IMR-90 (cell line): ENCODE data around the gene INPPL1. TPM values are rescaled to one million over a fixed set of nuclear protein-coding genes. Genes with fewer than 3 reads are reported as not detected.
A peak's percentile ranks its signal among the peaks of the same experiment; 100 is the strongest.

ENCODE experiments used
- ATAC-seq: fragments of 200-7000 bp; cut with Tn5 transposase; 2 replicates; pipeline ENCODE4 v1.9.1; 2020; ENCODE audit warnings: low read depth, mild to moderate bottlenecking, moderate library complexity
- BruUV-seq: library from RNA; stranded (reverse); fragments of 400-500 nt; replicated peaks from 2 replicates; lab custom pipeline; 2021; lab: Mats Ljungman, UMichigan
- CTCF ChIA-PET: fragments of 300-600 bp; formaldehyde crosslinking; extraction: SDS; loops from one replicate; lab custom pipeline; 2021; ENCODE audit warnings: antibody characterized with exemption; lab: Yijun Ruan, JAX
- POLR2A ChIA-PET: fragments of 300-600 bp; sonication (Branson Sonifier 250); formaldehyde crosslinking; loops from one replicate; lab custom pipeline; 2022; ENCODE audit warnings: antibody characterized with exemption; ENCODE audit not compliant: unreplicated experiment; lab: Charles Lee
- DNase-seq: peaks from one replicate; pipeline ENCODE4 v3.0.0; 2013
- H2AFZ ChIP-seq: replicated peaks from 2 replicates; pipeline ENCODE3; 2013; ENCODE audit warnings: low read length, mild to moderate bottlenecking; ENCODE audit not compliant: poor library complexity
- H2AK5ac ChIP-seq: 2 replicates; pipeline ENCODE4 v1.6.1; 2013; ENCODE audit warnings: low read depth, low read length, inconsistent platforms
- H2AK9ac ChIP-seq: replicated peaks from 2 replicates; pipeline ENCODE3; 2013; ENCODE audit warnings: mild to moderate bottlenecking, low read depth, low read length, moderate library complexity; ENCODE audit not compliant: poor library complexity
- H2BK120ac ChIP-seq: 2 replicates; pipeline ENCODE4 v1.6.1; 2013; ENCODE audit warnings: low read depth, low read length, inconsistent platforms
- H2BK15ac ChIP-seq: 3 replicates; pipeline ENCODE4 v1.6.1; 2013; ENCODE audit warnings: low read depth, low read length, inconsistent platforms
- H2BK20ac ChIP-seq: 2 replicates; pipeline ENCODE4 v1.6.1; 2013; ENCODE audit warnings: low read depth, mild to moderate bottlenecking, inconsistent platforms, low read length, moderate library complexity
- H2BK5ac ChIP-seq: 2 replicates; pipeline ENCODE4 v1.6.1; 2013; ENCODE audit warnings: mild to moderate bottlenecking, low read depth, low read length, inconsistent platforms; ENCODE audit not compliant: poor library complexity, severe bottlenecking
- H3K14ac ChIP-seq: replicated peaks from 2 replicates; pipeline ENCODE4 v1.6.1; 2013; ENCODE audit warnings: low read depth, low read length, inconsistent platforms
- H3K18ac ChIP-seq: 2 replicates; pipeline ENCODE4 v1.6.1; 2013; ENCODE audit warnings: low read depth, low read length, control low read depth
- H3K23ac ChIP-seq: 2 replicates; pipeline ENCODE4 v1.6.1; 2013; ENCODE audit warnings: low read depth, low read length, inconsistent platforms
- H3K27ac ChIP-seq: 2 replicates; pipeline ENCODE4 v1.5.1; 2013; ENCODE audit warnings: mild to moderate bottlenecking, control low read depth, low read length; ENCODE audit not compliant: insufficient read depth
- H3K27me3 ChIP-seq: 2 replicates; pipeline ENCODE4 v1.6.1; 2013; ENCODE audit warnings: low read length; ENCODE audit not compliant: control insufficient read depth, insufficient read depth
- H3K36me3 ChIP-seq: 2 replicates; pipeline ENCODE4 v1.6.1; 2013; ENCODE audit warnings: low read length, mixed read lengths; ENCODE audit not compliant: control insufficient read depth, insufficient read depth
- H3K4ac ChIP-seq: 2 replicates; pipeline ENCODE4 v1.6.1; 2013; ENCODE audit warnings: low read depth, low read length, inconsistent platforms
- H3K4me1 ChIP-seq: 2 replicates; pipeline ENCODE4 v1.6.1; 2013; ENCODE audit warnings: low read length, mixed read lengths; ENCODE audit not compliant: control insufficient read depth, insufficient read depth
- H3K4me2 ChIP-seq: 2 replicates; pipeline ENCODE4 v1.6.1; 2013; ENCODE audit warnings: low read depth, mild to moderate bottlenecking, control low read depth, low read length, moderate library complexity
- H3K4me3 ChIP-seq: 2 replicates; pipeline ENCODE4 v1.5.1; 2013; ENCODE audit warnings: low read depth, mild to moderate bottlenecking, control low read depth, low read length, moderate library complexity; ENCODE audit not compliant: insufficient read depth
- H3K56ac ChIP-seq: 2 replicates; pipeline ENCODE4 v1.6.1; 2013; ENCODE audit warnings: low read length, inconsistent platforms; ENCODE audit not compliant: insufficient read depth; ENCODE audit errors: extremely low read depth
- H3K79me1 ChIP-seq, 2 experiments: 2 replicates each; pipeline ENCODE4 v1.6.1; 2013; ENCODE audit warnings: low read length in 2 of 2, inconsistent platforms in 1 of 2, low read depth in 1 of 2
- H3K9ac ChIP-seq: 2 replicates; pipeline ENCODE4 v1.6.1; 2013; ENCODE audit warnings: low read depth, low read length, control low read depth
- H3K9me1 ChIP-seq: 2 replicates; pipeline ENCODE4 v1.6.1; 2013; ENCODE audit warnings: low read length, inconsistent platforms; ENCODE audit not compliant: insufficient read depth
- H3K9me3 ChIP-seq: 2 replicates; pipeline ENCODE4 v1.6.1; 2013; ENCODE audit warnings: low read length; ENCODE audit not compliant: control insufficient read depth, insufficient read depth
- H4K20me1 ChIP-seq: 2 replicates; pipeline ENCODE4 v1.6.1; 2013; ENCODE audit warnings: low read length, inconsistent platforms; ENCODE audit not compliant: insufficient read depth
- H4K5ac ChIP-seq: 2 replicates; pipeline ENCODE4 v1.6.1; 2013; ENCODE audit warnings: mild to moderate bottlenecking, low read depth, low read length, control low read depth
- H4K8ac ChIP-seq, 2 experiments: 2 replicates each; pipeline ENCODE4 v1.6.1; 2013; ENCODE audit warnings: low read depth in 2 of 2, low read length in 2 of 2, control low read depth in 1 of 2, inconsistent platforms in 1 of 2
- H4K91ac ChIP-seq: 2 replicates; pipeline ENCODE4 v1.6.1; 2013; ENCODE audit warnings: low read depth, low read length, inconsistent platforms; ENCODE audit not compliant: insufficient read depth
- CEBPB ChIP-seq: IDR thresholded peaks from 2 replicates; pipeline ENCODE4 v1.6.1; 2012; ENCODE audit warnings: low read depth, low read length, improper control_type of control experiment
- MAFK ChIP-seq: IDR thresholded peaks from 2 replicates; pipeline ENCODE4 v1.6.1; 2012; ENCODE audit warnings: low read depth, low read length, improper control_type of control experiment
- RCOR1 ChIP-seq: IDR thresholded peaks from 2 replicates; pipeline ENCODE4 v1.6.1; 2012; ENCODE audit warnings: mild to moderate bottlenecking, low read length, improper control_type of control experiment; ENCODE audit not compliant: insufficient replicate concordance
- RFX5 ChIP-seq: IDR thresholded peaks from 2 replicates; pipeline ENCODE4 v1.8.0; 2012; ENCODE audit warnings: low read depth, mild to moderate bottlenecking, low read length, moderate library complexity
- USF2 ChIP-seq: fragments of 150-350 bp; IDR thresholded peaks from 2 replicates; pipeline ENCODE4 v1.6.1; 2017; ENCODE audit warnings: mild to moderate bottlenecking, antibody characterized with exemption, low read length, low read depth
- WGBS, 2 experiments: methylation state at CpG; one replicate each; pipeline versions ENCODE4 v1.1.5 to v1.1.7; 2013; ENCODE audit warnings: missing lambda C conversion rate in 2 of 2; ENCODE audit not compliant: insufficient read length in 1 of 2; ENCODE audit errors: extremely low coverage in 2 of 2; 5-methylcytosine and 5-hydroxymethylcytosine counted together
- dilution Hi-C: fragments of 300-500 bp; cut with HindIII; formaldehyde crosslinking; loops from one replicate; pipeline ENCODE4 v1.14.3; 2018; ENCODE audit warnings: low sequenced_read_pairs; ENCODE audit not compliant: unreplicated experiment
- in situ Hi-C: fragments of 300-500 bp; cut with MboI; formaldehyde crosslinking; loops from 3 replicates; pipeline ENCODE4 v1.14.3; 2019; ENCODE audit warnings: low sequenced_read_pairs, inconsistent platforms, mixed read lengths
- intact Hi-C: fragments of 100-400 bp; cut with micrococcal nuclease; formaldehyde crosslinking; loops from 2 replicates; pipeline ENCODE4 v1.10.0; 2022
- polyA plus RNA-seq, 3 experiments: library from polyadenylated mRNA; depleted of rRNA; stranded (reverse); fragments of >200 nt; gene quantifications; 2 replicates each; pipeline ENCODE4 v1.2.3, GENCODE V29; 2012; ENCODE audit warnings: low replicate concordance in 1 of 3
- total RNA-seq: library from RNA; depleted of rRNA; stranded (reverse); fragments of >200 nt; gene quantifications from 2 replicates; pipeline ENCODE4 v1.2.3, GENCODE V29; 2012

Gene INPPL1
- total and polyA plus RNA-seq, 2 of the 4 experiments (the other 2 are of a cell fraction) = 27.4 to 105 TPM

GRCh38 chr11:72240461-72241290 is 16.1 kb downstream of the INPPL1 start:
- Histone ChIP-seq H4K5ac (no peak overlapping the region), H3K14ac (peak overlapping the region; percentile 37; the same call in 1 of the 2 replicates), H3K18ac (no peak overlapping the region), H3K23ac (peak overlapping the region; percentile 69), H2BK120ac (no peak overlapping the region), H3K56ac (no peak overlapping the region), H2AFZ (peak overlapping the region; percentile 84), H3K27ac (no peak overlapping the region), H3K4me2 (peak overlapping the region; percentile 3; the same call in 1 of the 2 replicates), H2AK9ac (no peak overlapping the region), H3K4me1 (peaks cover 2% of the 10 kb centered on the region; the same call in 1 of the 2 replicates), H2BK15ac (no peak overlapping the region), H3K9me1 (no peaks in the 10 kb centered on the region), H2BK20ac (no peak overlapping the region), H3K9me3 (peaks cover 2% of the 10 kb centered on the region; the same call in 1 of the 2 replicates), H4K91ac (no peak overlapping the region), H2BK5ac (no peak overlapping the region), H2AK5ac (no peak overlapping the region), H3K27me3 (peaks cover 52% of the 10 kb centered on the region), H3K9ac (no peak overlapping the region), H3K4me3 (no peak overlapping the region), H3K79me1 (no peaks in the 10 kb centered on the region; a peak in 1 of 4 replicates), H3K4ac (no peak overlapping the region), H4K20me1 (peaks cover 35% of the 10 kb centered on the region), H4K8ac (no peak overlapping the region; a peak in 1 of 4 replicates), H3K36me3 (peaks cover 23% of the 10 kb centered on the region)
- 23% methylated on average over 8 of the region's 44 CpGs; no CpG with 5 or more reads in 1 of the 2 experiments for WGBS, 2 experiments
- ATAC-seq (peak; percentile 1; the same call in 1 of the 2 replicates), DNase-seq (no peak)
- ChIA-PET POLR2A (no interaction called here), CTCF (no interaction called here)
- dilution Hi-C loops (no loop called here), intact Hi-C loops (no loop called here), in situ Hi-C loops (no loop called here)
- TF ChIP-seq USF2 (no peak), MAFK (no peak), CEBPB (no peak), RFX5 (no peak), RCOR1 (no peak)
- no TSS peak for BruUV-seq
